Activated CD8-positive, alpha-beta memory T cell treated with anti-CD3 and anti-CD28 coated beads for 36 hours (primary cell): Measurements from ENCODE around the gene PRKACA. TPM values are rescaled to one million over a fixed set of nuclear protein-coding genes. Genes with fewer than 3 reads are reported as not detected.

Experiments used
- CTCF ChIA-PET: fragments of 350-600 bp; sonication (Branson Sonifier 250); formaldehyde crosslinking; loops from one replicate; lab custom pipeline; 2021; ENCODE audit warnings: antibody characterized with exemption; lab: Charles Lee
- POLR2A ChIA-PET: fragments of 350-600 bp; sonication (Branson Sonifier 250); formaldehyde crosslinking; loops from one replicate; lab custom pipeline; 2021; ENCODE audit warnings: antibody characterized with exemption; lab: Charles Lee
- total RNA-seq, 2 experiments: library from RNA; stranded (reverse); gene quantifications; one replicate each; pipeline ENCODE4 v1.2.3, GENCODE V29; 2021

PRKACA gene
- total RNA-seq, 2 experiments from 2014 or later = 70.5 to 74.1 TPM

DNA sequence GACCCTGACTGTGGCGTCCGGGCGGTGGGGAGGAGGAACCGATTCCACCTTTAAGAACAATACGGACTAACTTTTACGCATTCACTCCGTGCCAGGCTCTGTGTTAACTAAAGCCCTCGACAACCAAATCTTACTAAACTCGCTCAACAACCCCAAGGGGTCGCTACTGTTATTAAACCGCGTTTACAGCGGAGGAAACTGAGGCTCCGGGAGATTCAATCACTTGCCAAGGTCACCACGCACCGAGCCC lies 28.2 kb downstream of the PRKACA start:
- ChIA-PET CTCF (interaction anchor here (0.7 kb wide), 1 partner anchor 14 kb away, joined by 4 read pairs; no protein-coding TSS in a partner anchor), POLR2A (no interaction called here)

DNA sequence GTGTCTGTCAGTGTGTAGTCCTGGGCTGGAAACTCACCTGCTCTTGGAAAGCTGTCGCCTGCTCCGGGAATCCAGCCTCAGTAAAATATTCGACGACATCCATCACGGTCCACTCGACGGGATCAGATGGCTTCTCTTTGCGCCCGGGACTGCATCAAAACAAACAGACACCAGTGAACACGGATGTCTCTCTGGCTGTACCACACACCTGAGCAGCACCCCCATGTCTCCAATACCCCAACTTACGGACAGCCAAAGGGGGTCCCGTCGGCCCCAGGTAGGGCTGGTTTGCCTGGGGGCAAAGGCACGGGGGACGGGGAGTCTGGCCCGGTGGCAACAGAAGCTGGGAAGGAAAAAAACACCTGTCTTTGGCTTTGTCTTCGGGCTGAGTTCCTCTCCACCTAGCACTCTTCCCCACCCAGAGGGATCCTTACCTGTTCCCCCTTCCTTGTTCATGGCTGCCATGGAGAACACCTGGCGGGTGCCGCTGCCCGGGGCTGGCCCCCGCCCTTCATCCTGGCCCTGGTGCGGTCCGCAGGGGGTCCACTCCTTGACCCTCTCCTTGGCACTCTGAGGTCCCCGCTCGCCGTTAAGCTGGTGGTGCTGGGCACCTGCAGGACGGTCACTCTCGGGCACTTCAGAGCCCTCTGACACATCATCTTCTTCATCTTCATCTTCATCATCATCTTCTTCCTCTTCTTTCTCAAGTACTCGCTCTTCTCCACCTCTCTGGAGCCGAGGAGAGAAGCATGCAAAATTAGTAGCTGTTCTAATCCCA lies 28.7 kb downstream of the PRKACA start:
- ChIA-PET POLR2A (no interaction called here), CTCF (interaction anchor here (0.7 kb wide), 1 partner anchor 13 kb away, joined by 4 read pairs; no protein-coding TSS in a partner anchor)

DNA sequence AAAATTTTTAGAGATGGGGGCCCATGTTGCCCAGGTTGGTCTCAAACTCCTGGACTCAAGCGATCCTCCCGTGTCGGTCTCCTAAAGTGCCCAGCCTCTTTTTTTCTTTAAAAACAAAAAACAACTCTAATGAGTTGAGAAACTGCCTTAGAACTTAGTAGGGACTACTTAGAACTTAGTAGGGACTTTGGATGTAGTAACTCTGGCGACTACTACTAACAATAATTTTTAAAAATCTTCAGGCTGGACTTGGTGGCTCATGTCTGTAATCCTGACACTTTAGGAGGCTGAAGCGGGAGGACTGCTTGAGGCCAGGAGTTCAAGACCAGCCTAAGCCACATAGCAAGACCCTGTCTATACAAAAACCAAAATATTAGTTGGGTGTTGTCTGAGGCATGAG lies 31.5 kb downstream of the PRKACA start:
- ChIA-PET POLR2A (no interaction called here), CTCF (no interaction called here)

DNA sequence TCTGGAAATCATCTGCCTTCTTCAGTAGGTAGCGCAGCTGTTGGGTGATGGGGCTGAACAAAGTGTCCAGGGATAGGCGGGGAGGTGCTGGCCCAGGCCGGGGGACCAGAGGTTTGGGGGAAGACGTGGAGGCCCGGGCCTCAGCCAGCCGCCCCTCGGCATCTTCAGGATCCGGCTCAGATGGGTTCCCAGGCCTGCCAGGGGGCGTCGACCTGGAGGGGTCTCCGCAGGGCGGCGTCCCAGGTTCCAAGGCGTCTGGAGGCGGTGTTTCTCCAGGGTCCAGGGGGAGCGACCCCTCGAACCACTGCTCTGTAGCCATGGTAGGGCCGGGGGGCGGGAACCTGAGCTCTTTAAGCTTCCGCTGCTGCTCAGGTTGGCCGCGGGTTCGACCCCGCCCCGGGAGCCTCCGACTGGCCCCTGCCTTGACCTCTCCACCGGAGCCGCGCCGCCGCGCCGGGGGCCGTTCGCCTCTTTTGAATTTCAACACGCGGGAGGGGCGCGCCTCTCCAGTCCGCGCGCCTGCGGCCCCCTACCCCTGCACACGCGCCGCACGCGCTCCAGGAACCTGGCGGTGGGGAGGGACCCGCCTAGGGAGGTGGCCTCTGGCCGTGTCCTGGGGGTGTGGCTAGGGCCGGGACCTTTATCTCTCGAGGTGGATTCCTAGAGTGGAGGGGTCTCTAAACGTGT lies 32.1 kb downstream of the PRKACA start, which contains the start of gene C19orf67:
TSS of gene C19orf67 (minus strand) at position 475 of the 687 bp plus-strand sequence. CDS start at position 319, 156 bp downstream.
- POLR2A ChIA-PET = no interaction called here

DNA sequence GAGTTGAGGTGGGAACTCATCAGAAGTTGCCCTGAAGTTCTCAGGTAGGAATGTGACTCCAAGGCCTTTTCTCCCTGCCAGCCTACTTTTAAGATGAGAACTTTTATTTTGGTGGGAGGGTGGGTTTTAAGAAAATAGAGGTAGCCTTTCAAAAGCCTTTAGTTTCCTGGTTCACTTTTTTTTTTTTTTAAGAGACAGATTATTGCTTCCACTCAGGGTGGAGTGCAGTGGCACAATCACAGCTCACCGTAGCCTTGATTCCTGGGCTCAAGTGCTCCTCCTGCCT lies 34.9 kb downstream of the PRKACA start:
- ChIA-PET POLR2A (interaction anchor here (1.0 kb wide), 1 partner anchor 9 kb away, joined by 4 read pairs; no protein-coding TSS in a partner anchor), CTCF (interaction anchor here (2.2 kb wide), 2 partner anchors 9 to 23 kb away, joined by 7 read pairs; no protein-coding TSS in a partner anchor)

More for the DNA sequence above, 32.1 kb downstream of the PRKACA start, which contains the start of gene C19orf67:
- CTCF ChIA-PET = interaction anchor here (1.1 kb wide), 1 partner anchor 29 kb away, joined by 5 read pairs; no protein-coding TSS in a partner anchor

DNA sequence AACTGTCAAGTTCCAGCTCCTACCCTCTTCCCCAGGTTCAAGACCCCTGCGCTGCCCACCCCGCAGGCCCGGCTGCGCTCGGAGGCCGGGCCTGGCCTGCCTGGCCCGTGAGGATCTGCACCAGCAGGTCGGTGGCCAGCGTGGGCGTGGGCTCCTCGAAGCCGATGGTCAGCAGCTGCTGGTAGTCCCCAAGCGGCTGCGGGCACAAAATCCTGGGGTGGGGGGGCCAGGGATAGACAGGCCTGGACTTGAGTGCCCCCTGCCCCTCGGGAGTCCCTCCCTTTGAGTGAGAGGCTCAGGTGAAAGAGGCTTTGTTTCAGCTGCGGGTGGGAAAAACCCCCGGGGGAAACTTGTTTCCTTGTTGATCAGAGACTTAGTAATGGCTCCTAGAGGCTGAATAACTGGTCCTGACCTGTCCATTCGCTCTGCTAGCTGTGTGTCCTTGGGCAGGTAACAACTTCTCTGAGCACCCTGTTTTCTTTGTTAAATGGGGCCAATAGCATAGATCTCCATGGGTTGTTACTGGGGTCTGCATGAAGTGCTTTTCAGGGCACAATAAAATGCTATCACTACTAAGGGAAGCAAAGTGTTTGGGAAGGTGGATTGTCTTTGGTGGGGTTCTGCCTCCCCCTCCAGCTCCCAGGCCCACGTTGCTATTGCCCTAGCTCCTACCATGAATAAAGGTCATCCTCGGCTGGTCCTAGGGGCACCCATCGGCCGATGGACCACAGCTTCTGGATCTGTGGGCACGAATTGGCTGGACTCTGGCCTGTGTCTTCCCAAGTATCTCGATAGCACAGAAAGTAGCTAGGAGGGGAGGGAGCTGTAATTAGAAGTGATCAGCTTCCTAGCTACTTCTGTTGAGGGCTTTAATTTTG lies 35.5 kb downstream of the PRKACA start:
- POLR2A ChIA-PET = interaction anchor here (0.6 to 1.0 kb wide), 3 partner anchors 10 to 356 kb away, joined by 3 to 4 read pairs (median 3); partner anchors contain the start of gene ASF1B

DNA sequence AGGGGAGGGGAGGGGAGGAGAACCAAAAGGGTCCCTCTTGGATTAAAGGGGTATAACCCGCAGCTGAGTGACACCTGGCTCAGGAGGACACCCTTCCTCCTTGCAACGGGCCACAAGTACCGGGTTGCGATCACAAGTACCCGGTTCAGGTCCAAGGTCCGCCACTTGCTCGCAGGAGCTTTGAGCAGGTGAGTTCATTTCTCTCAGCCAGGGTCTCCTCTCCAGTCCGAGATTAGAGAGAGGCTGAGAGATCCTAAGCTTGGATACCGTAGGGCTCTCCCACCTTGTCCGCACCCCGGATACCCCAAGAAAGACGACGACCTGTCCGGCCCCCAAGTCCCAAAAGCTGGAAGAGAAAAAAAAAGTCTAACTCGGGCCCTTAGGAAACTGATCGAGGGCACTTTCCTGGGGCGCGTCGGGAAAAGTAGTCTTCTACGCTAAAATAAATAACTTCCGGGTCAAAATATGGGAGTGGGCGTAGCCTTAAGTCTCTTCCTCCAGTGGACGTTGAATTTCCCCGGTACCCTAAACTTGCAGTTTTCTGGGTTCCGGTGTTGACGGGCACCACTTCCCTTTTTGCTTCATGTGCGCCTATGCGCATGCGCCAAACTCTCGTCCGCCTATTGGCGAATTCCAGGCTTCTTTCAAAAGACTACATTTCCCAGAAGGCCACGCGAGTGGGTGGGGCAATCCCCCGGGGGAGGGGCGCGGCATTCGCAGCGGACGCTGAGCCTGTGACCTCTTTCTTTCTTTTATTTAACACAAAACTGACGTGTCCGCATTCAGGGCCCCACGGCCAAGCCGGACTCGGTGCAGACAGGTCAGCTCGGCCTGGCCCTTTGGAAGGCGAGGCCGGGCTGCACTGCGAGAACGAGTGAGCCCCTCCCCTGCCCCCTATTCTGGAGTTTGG lies 36.4 kb downstream of the PRKACA start:
- ChIA-PET CTCF (interaction anchor here (0.6 to 2.2 kb wide), 7 partner anchors 8 to 202 kb away, joined by 3 to 9 read pairs (median 7); partner anchors contain the start of genes ASF1B and MISP3), POLR2A (interaction anchor here (0.6 to 1.0 kb wide), 5 partner anchors 11 to 356 kb away, joined by 3 to 4 read pairs (median 3); partner anchors contain the start of gene ASF1B)

More for the DNA sequence above, 35.5 kb downstream of the PRKACA start:
- CTCF ChIA-PET = interaction anchor here (1.8 to 2.2 kb wide), 4 partner anchors 9 to 55 kb away, joined by 7 to 9 read pairs (median 7); partner anchors contain the start of gene ASF1B

DNA sequence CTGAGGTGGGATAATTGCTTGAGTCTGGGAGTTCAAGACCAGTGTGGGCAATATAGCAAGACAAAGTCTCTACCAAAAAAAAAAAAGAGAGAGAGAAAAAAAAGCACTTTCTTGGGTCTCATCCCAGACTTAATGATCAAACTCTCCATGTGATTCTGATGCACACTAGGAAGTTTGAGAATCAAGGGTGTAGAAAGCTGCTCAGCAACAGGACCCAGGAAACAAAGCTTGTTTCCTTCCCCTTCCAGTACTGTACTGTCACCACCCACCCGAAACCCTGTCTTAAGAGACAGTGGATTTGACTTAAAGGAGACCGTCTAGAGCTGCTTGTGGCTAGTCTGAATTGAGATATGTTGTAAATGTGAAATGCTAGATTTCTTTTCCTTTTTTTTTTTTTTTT lies 39.2 kb downstream of the PRKACA start:
- ChIA-PET CTCF (interaction anchor here (0.6 to 0.7 kb wide), 3 partner anchors 13 to 234 kb away, joined by 3 to 8 read pairs (median 4); no protein-coding TSS in a partner anchor), POLR2A (interaction anchor here (0.7 kb wide), 2 partner anchors 21 to 25 kb away, joined by 3 to 7 read pairs; no protein-coding TSS in a partner anchor)

DNA sequence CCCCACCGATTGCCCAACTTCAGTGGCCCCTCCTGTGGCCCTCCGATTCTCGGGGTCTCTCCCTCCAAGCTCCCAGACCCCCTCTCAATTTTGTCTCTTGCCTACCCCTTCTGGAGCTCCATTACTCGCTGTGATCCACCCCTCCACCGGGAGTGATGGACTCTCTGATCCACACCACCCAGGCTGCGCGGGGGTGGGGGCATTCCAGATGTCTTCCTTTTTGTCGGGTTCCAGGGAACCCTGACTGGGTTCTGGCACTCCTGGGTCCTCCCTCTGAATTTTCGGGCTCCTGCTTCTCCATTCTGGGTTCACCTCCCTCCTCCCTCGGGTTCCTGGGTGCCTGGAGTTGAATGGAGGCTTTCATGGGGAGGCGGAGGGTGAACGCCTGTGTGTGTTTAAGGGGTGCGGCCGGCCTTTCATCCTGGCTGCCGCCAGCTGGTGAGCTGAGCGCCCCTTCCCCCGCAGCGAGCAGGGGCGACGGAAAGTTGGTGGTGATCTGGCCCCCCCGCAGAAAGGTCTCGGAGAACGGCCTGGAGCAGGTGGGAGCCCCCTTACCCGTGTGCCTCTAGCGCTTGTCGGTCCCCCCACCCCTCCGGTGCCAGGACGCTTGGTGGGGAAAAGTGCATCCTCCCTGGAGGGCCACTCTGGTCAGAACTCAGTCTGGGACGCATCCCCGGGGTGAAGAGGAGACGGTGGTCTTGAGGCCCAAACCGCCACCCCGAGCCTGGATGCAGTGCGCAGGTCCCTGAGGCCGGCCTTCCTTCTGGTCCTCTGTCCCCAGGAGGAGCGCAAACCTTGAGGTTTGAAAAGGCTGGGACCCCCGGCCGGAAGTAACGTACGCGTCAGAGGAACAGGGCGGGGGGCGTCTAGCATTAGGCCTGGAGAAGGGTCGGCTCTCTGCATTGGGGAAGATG lies 43.4 kb downstream of the PRKACA start:
- CTCF ChIA-PET = interaction anchor here (0.6 to 5.3 kb wide), 17 partner anchors 8 to 332 kb away, joined by 3 to 37 read pairs (median 4); partner anchors contain the start of genes ASF1B and PALM3
- POLR2A ChIA-PET = no interaction called here

DNA sequence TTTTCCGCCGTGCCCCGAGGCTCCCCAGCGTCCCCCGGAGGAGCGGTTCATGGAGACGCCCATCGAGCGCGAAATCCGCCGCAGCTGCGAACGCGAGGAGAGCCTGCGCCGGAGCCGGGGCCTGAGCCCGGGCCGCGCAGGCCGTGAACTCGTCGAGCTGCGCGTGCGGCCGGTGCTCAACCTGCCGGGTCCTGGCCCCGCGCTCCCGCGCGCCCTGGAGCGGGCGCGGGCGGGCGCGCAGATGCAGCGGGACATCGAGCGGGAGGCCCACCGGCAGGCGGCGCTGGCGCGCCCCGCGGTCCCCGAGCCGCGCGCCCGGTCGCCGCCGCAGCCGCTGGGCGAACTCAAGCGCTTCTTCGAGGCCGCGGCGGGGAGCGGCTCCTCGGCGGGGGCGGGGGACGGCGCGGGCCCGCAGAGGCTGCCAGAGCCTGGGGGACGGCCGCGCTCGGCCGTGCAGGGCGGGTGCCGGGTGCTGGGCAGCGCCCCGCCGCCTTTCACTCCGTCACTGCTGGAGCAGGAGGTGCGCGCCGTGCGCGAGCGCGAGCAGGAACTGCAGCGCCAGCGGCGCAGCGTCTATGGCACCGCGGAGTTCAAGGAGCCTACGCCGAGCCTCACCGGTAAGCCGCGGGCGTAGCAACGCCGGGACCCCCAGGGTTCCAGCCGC lies 44.2 kb downstream of the PRKACA start:
- POLR2A ChIA-PET = interaction anchor here (0.6 kb wide), 1 partner anchor 24 kb away, joined by 4 read pairs; no protein-coding TSS in a partner anchor
- CTCF ChIA-PET = interaction anchor here (0.6 to 5.3 kb wide), 27 partner anchors 8 to 333 kb away, joined by 3 to 37 read pairs (median 4); partner anchors contain the start of genes ASF1B, IL27RA, NANOS3 and PALM3

DNA sequence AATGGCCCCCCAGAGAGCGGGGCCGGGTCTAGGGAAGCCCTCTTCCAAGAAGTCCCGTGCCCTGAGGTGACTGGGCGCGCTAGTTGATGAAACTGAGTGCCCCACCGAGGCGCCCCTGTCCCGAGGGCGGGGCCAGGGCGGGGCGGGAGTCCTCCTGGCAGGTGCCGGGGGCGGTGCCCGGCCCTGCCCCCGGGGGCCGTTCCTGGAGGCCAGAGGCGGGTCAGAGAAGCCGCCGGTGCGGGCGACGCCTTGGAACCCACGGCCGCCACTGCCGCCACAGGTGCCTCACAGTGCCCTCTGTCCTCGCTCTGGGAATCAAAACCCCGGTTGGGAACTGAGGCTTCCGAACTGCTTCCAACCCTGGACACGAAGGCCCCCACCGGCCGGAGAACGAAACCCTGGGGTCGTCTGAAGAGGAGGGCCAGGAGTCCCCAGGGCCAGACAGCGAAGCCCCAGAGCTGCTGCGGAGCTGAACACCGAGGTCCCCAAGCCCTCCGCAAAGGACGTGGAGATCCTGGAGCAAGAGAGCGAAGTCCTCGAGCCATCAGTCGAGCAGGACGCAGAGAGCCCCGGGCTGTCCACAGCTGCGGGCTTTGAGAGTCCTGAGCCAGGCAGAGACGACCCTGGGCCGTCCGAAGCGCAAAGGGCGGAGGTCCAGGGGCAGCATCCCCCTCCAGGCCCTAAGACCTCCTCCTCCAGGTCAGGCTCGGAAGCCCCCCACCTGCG lies 44.9 kb downstream of the PRKACA start, which contains the start of gene MISP3:
TSS of gene MISP3 (plus strand) at position 252 of the 726 bp plus-strand sequence. CDS start 524 bp downstream, outside the sequence.
- CTCF ChIA-PET = interaction anchor here (0.6 to 5.3 kb wide), 29 partner anchors 8 to 347 kb away, joined by 3 to 37 read pairs (median 3); partner anchors contain the start of genes IL27RA, NANOS3 and PALM3
- POLR2A ChIA-PET = interaction anchor here (0.6 kb wide), 1 partner anchor 24 kb away, joined by 4 read pairs; no protein-coding TSS in a partner anchor

DNA sequence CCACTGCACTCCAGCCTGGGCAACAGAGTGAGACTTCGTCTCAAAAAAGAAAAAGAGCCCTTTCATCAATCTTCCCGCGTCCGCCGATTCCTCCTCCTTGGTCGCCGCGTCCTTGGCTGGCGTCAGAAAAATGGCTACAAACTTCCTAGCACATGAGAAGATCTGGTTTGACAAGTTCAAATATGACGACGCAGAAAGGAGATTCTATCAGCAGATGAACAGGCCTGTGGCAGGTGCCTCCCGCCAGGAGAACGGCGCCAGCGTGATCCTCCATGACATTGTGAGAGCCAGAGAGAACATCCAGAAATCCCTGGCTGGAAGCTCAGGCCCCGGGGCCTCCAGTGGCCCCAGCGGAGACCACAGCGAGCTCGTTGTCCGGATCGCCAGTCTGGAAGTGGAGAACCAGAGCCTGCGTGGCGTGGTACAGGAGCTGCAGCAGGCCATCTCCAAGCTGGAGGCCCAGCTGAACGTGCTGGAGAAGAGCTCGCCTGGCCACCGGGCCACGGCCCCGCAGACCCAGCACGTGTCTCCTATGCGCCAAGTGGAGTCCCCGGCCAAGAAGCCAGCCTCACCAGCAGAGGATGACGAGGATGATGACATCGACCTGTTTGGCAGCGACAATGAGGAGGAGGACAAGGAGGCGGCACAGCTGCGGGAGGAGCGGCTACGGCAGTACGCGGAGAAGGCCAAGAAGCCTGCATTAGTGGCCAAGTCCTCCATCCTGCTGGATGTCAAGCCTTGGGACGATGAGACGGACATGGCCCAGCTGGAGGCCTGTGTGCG lies 47.1 kb downstream of the PRKACA start:
- ChIA-PET CTCF (interaction anchor here (0.6 to 5.3 kb wide), 11 partner anchors 11 to 191 kb away, joined by 3 to 37 read pairs (median 5); partner anchors contain the start of genes NANOS3 and PALM3), POLR2A (no interaction called here)

DNA sequence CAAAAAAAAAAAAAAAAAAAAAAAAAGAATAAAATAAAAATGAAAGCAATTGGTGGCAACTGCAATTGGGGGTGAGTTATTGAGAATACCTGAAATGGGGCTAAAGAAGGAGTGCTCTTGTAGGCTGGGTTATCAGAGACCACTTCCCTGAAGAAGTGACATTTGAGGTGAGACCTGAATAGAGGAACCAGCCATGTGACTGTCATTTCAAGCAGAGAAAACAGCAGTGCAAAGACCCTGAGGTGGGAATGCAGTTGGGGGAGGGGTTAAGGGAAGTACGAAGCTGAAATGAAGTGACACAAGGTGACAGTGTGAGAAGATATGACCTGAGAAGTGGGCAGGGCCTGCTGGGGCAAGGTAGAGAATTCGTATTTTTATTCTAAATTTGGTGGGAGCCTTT lies 51.4 kb downstream of the PRKACA start:
- ChIA-PET POLR2A (no interaction called here), CTCF (interaction anchor here (0.7 to 0.9 kb wide), 3 partner anchors 12 to 181 kb away, joined by 3 to 8 read pairs (median 3); no protein-coding TSS in a partner anchor)

DNA sequence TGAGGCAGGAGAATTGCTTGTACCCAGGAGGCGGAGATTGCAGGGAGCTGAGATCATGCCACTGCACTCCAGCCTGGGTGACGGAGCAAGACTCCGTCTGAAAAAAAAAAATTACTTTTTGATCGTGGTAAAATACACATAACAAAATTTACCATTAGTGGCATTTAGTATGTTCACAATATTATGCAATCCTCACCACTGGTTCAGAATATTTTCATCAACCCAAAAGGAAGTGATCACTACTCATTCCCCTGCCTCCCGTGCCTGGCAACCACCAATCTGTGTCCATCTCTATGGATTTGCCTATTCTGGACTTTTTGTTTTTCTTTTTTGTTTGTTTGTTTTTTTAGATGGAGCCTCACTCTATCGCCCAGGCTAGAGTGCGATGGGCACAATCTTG lies 54.5 kb downstream of the PRKACA start:
- ChIA-PET CTCF (no interaction called here), POLR2A (no interaction called here)
